Stimulated activated CD4-positive, alpha-beta T cell treated with anti-CD3 and anti-CD28 coated beads, Interleukin-12 subunit alpha, Interleukin-12 subunit beta, amount 100 ng/mL, for 48 hours (primary cell): ENCODE results near the gene CLDND1.

Experiments used
- DNase-seq, 3 donors: peaks; one replicate each; pipeline ENCODE4 v3.0.0-alpha.2; 2020; ENCODE audit warnings: low read depth in 2 of 3, low spot score in 1 of 3

CLDND1 gene

GRCh38 chr3:98552232-98553020 lies 29.7 kb upstream of the CLDND1 start:
- DNase-seq, result no peak

GRCh38 chr3:98551754-98552153 lies 29.1 kb upstream of the CLDND1 start:
- DNase-seq, result no peak

- no peak for DNase-seq
These were observed 28.5 kb upstream of the CLDND1 start for GRCh38 chr3:98551236-98551635.

GRCh38 chr3:98550833-98551232 lies 28.1 kb upstream of the CLDND1 start:
- DNase-seq, result no peak

- no peak for DNase-seq
These were observed 25.8 kb upstream of the CLDND1 start for GRCh38 chr3:98548544-98548943.

GRCh38 chr3:98545940-98546339 lies 23.2 kb upstream of the CLDND1 start:
- no peak for DNase-seq

GRCh38 chr3:98542623-98543022 lies 19.9 kb upstream of the CLDND1 start:
- DNase-seq, result no peak

- DNase-seq, result no peak
These were observed 19.0 kb upstream of the CLDND1 start for GRCh38 chr3:98541695-98542094.

GRCh38 chr3:98540346-98540745 lies 17.6 kb upstream of the CLDND1 start:
- DNase-seq, result no peak

GRCh38 chr3:98536456-98537017 lies 13.8 kb upstream of the CLDND1 start:
- no peak for DNase-seq

- DNase-seq, result no peak
These were observed 12.0 kb upstream of the CLDND1 start for GRCh38 chr3:98534734-98535133.

GRCh38 chr3:98534168-98534567 lies 11.5 kb upstream of the CLDND1 start:
- DNase-seq, result no peak

- no peak for DNase-seq
These were observed 10.2 kb upstream of the CLDND1 start for GRCh38 chr3:98532709-98533571.

GRCh38 chr3:98532275-98532637 lies 9.6 kb upstream of the CLDND1 start:
- no peak for DNase-seq

- no peak for DNase-seq
These were observed 9.0 kb upstream of the CLDND1 start, which contains the start of gene GPR15 for GRCh38 chr3:98531622-98532274. Gene GPR15, plus strand, starts transcription at chr3:98531978. Its CDS starts 56 bp downstream, at chr3:98532034.

GRCh38 chr3:98530676-98531075 lies 8.0 kb upstream of the CLDND1 start:
- no peak for DNase-seq

GRCh38 chr3:98529856-98530459 lies 7.3 kb upstream of the CLDND1 start:
- no peak for DNase-seq

- DNase-seq, result no peak
These were observed 6.0 kb upstream of the CLDND1 start for GRCh38 chr3:98528474-98529346.

- no peak for DNase-seq
These were observed 2.8 kb upstream of the CLDND1 start for GRCh38 chr3:98525494-98525893.
